Measurements from ENCODE around the gene POLR3B. TPM values are rescaled to one million over a fixed set of nuclear protein-coding genes. Genes with fewer than 3 reads are reported as not detected.

The POLR3B gene
- total and polyA plus RNA-seq, 3 donors from 2014 or later, result 9.1 to 15.3 (median 13.0) TPM

DNA sequence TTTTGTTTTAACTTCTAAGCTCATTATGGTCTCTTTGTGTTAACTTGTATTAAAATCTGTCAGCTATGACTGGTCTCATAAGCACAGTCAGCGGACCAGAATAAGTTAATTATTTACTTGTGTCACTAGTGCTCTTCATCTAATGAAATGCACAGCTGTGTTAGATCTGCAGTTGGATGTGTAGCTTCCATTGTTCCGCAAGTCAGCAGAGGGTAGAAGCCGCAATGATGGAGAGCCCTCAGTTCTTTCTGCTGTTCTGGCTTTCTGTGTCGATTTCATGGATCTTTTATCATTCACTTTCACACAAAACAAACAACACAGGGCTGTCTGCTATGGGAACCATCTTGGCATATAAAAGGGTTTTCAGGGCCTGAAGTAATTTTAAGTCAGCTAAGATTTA, 136.0 kb downstream of the POLR3B start:
- no peaks in the 10 kb centered on the region for H3K36me3 ChIP-seq (ENCODE audit: low read depth, missing control alignments)
- TF ChIP-seq POLR2A (IDR thresholded peaks at IDR 0.05), result no peak
- TF ChIP-seq, protein P1, sequence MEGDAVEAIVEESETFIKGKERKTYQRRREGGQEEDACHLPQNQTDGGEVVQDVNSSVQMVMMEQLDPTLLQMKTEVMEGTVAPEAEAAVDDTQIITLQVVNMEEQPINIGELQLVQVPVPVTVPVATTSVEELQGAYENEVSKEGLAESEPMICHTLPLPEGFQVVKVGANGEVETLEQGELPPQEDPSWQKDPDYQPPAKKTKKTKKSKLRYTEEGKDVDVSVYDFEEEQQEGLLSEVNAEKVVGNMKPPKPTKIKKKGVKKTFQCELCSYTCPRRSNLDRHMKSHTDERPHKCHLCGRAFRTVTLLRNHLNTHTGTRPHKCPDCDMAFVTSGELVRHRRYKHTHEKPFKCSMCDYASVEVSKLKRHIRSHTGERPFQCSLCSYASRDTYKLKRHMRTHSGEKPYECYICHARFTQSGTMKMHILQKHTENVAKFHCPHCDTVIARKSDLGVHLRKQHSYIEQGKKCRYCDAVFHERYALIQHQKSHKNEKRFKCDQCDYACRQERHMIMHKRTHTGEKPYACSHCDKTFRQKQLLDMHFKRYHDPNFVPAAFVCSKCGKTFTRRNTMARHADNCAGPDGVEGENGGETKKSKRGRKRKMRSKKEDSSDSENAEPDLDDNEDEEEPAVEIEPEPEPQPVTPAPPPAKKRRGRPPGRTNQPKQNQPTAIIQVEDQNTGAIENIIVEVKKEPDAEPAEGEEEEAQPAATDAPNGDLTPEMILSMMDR (IDR thresholded peaks at IDR 0.05), result no peak

DNA sequence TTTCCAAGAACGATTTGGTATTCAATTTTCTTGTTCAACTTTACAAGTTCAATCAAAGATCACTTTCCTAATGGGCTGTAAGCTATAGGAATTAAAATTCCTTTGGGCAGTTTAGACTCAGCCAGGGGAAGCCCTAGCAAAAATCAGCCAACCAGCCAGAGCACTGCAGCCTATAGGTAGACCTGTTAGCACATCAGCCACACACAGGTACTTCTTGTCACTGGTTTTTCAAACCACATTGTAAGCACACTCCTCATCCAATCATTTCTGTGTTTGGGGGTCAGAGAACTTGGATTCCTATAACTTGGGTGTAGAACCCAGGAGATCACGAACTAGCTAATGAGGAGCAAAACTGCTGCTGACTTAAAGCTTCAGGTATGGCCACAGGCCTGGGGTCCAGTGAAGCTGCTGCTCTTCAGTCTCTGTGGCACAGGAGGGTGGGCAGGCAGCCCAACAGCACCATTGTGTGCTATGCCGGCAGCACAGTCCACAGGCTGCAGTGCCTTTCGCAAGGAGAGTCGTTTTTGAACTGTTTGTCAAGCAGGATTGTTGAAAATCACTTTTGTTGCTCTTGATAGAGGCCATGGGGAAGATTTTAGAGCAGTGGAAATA, 137.9 kb downstream of the POLR3B start:
- H3K27me3 ChIP-seq, result no peaks in the 10 kb centered on the region
- intact Hi-C loops (cut with DNase I; ENCODE audit: low total_unique reads), result no loop called here
- no peak for DNase-seq
- TF ChIP-seq, protein P1 (IDR thresholded peaks at IDR 0.05), result no peak
- no peak for TF ChIP-seq POLR2A (IDR thresholded peaks at IDR 0.05)
- no peak overlapping the region for H3K27ac ChIP-seq
- H3K4me1 ChIP-seq, result no peaks in the 10 kb centered on the region
- H3K9me3 ChIP-seq, result no peaks in the 10 kb centered on the region
- H3K36me3 ChIP-seq (ENCODE audit: low read depth, missing control alignments), result no peaks in the 10 kb centered on the region
- 83 to 85% methylated on average over 5 of the region's 5 CpGs for WGBS, 2 donors
- no peak overlapping the region for H3K4me3 ChIP-seq

More for the DNA sequence above, 136.0 kb downstream of the POLR3B start:
- H3K4me1 ChIP-seq, result no peaks in the 10 kb centered on the region
- intact Hi-C loops (cut with DNase I; ENCODE audit: low total_unique reads), result no loop called here
- H3K27me3 ChIP-seq, result no peaks in the 10 kb centered on the region
- no peaks in the 10 kb centered on the region for H3K9me3 ChIP-seq
- DNase-seq, result no peak
- H3K4me3 ChIP-seq, result no peak overlapping the region
- no peak overlapping the region for H3K27ac ChIP-seq
- 89 to 95% methylated on average over 4 of the region's 4 CpGs for WGBS, 2 donors

DNA sequence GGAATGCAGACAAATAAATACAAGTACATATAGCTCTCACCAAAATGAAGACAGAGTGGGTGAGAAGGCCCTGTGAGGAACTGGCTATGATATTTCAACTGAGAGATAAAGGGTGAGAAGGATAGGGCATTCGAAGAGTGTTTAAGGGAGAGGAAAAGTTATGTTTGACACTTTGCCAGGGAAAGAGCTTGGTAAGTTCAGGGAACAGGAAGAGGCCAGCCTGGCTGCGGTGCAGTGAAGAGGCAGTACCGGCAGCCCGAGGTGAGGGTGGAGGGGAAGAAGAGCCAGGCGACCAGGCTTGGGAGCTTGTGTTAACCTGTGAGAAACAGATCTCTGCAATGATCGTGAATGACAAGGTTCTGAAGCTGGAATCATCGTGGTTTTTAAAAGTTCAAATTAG, 140.5 kb downstream of the POLR3B start:
- no peak overlapping the region for H3K27ac ChIP-seq
- no peaks in the 10 kb centered on the region for H3K4me1 ChIP-seq
- no peak for DNase-seq
- no peak for TF ChIP-seq POLR2A (IDR thresholded peaks at IDR 0.05)
- no peaks in the 10 kb centered on the region for H3K27me3 ChIP-seq
- intact Hi-C loops (cut with DNase I; ENCODE audit: low total_unique reads), result no loop called here
- H3K4me3 ChIP-seq, result no peak overlapping the region
- no peaks in the 10 kb centered on the region for H3K9me3 ChIP-seq
- no peaks in the 10 kb centered on the region for H3K36me3 ChIP-seq (ENCODE audit: low read depth, missing control alignments)
- WGBS, 2 donors, result 53 to 75% methylated on average over 7 of the region's 7 CpGs

DNA sequence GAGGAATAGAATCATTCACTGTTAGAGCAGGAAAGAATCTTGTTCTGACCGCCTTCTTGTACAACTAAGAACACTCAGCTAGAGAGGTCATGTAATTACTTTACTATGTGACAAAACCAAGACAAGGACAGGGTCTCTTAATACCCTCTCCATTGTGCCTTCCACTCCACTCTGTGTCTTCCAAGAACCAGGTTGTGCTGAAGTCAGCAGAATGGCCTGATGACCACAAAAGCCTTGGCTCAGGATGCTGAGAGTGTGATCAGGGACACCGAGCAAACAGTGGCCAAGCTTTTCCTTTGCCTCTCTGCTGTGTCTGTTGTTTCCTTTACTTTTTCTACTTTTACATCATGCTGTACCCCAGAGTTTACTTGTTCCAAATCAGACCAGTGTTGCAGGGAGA, 142.1 kb downstream of the POLR3B start:
- no peak overlapping the region for H3K4me3 ChIP-seq
- H3K4me1 ChIP-seq, result no peaks in the 10 kb centered on the region
- no peaks in the 10 kb centered on the region for H3K27me3 ChIP-seq
- WGBS, 2 donors, result 89 to 92% methylated on average over 2 of the region's 2 CpGs
- H3K27ac ChIP-seq, result no peak overlapping the region
- TF ChIP-seq, protein P1 (IDR thresholded peaks at IDR 0.05), result no peak
- no peak for TF ChIP-seq POLR2A (IDR thresholded peaks at IDR 0.05)
- intact Hi-C loops (cut with DNase I; ENCODE audit: low total_unique reads), result no loop called here
- DNase-seq, result no peak
- no peaks in the 10 kb centered on the region for H3K9me3 ChIP-seq
- no peaks in the 10 kb centered on the region for H3K36me3 ChIP-seq (ENCODE audit: low read depth, missing control alignments)

DNA sequence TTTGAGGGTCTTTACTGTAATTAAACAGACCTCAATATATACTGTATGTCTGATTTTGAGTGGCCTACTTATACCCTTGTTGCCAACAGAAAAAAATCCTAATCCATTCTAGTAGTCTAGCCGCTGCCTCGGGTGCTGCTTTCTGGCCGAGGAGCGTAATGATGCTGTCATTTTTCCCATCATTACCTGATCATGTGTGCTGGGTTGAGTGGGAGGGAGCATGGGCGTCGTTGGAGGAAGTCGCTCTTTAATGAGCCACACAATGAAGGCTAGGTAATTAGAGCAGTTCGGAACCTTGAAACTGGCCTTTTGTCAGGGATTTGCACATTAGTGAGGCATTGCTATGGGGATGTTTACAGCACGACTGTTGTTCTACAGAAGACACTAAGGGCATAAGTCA, 149.1 kb downstream of the POLR3B start:
- H3K36me3 ChIP-seq (ENCODE audit: low read depth, missing control alignments), result no peaks in the 10 kb centered on the region
- H3K27ac ChIP-seq, result no peak overlapping the region
- WGBS, 2 donors, result 79 to 80% methylated on average over 9 of the region's 9 CpGs
- DNase-seq, result no peak
- no peaks in the 10 kb centered on the region for H3K4me1 ChIP-seq
- no peaks in the 10 kb centered on the region for H3K9me3 ChIP-seq
- TF ChIP-seq, protein P1 (IDR thresholded peaks at IDR 0.05), result no peak
- no peak for TF ChIP-seq POLR2A (IDR thresholded peaks at IDR 0.05)
- no peak overlapping the region for H3K4me3 ChIP-seq
- no peaks in the 10 kb centered on the region for H3K27me3 ChIP-seq
- intact Hi-C loops (cut with DNase I; ENCODE audit: low total_unique reads), result no loop called here

Measured in testis (tissue), 3 donors.